Fibroblast of lung (primary cell): Measurements from ENCODE around the gene GBP2.

Experiments
- EZH2 ChIP-seq: IDR thresholded peaks from 2 replicates; pipeline ENCODE4 v1.5.1; 2012; ENCODE audit warnings: low read length, control low read depth, mild to moderate bottlenecking; ENCODE audit errors: missing control alignments
- TF ChIP-seq, protein P1 (sequence below), 2 donors: IDR thresholded peaks in 1 of 2; conservative IDR thresholded peaks in 1 of 2; 1 replicate in 1 of 2; 2 replicates in 1 of 2; pipeline ENCODE4 v1.5.1; 2011 to 2012; ENCODE audit warnings: low read length in 2 of 2, control low read depth in 1 of 2, inconsistent platforms in 1 of 2, low read depth in 1 of 2, mild to moderate bottlenecking in 1 of 2

DNA sequence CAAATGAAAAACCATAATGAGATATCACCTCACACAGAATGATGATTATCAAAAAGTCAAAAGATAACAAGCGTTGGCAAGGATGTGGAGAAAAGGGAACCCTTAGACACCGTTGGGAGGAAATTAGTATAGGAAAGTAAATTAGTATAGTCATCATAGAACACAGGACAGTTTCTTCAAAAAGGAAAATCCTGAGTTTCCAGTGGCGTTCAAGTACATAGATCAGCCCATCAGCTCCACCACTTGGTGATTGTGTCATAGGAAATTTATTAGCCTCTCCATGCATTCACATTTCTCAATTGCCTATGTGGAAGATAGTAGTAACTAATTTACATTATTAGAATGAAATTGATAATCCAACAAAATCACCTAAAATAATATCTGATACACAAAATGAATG is 20.8 kb upstream of the GBP2 start:
- TF ChIP-seq, protein P1, sequence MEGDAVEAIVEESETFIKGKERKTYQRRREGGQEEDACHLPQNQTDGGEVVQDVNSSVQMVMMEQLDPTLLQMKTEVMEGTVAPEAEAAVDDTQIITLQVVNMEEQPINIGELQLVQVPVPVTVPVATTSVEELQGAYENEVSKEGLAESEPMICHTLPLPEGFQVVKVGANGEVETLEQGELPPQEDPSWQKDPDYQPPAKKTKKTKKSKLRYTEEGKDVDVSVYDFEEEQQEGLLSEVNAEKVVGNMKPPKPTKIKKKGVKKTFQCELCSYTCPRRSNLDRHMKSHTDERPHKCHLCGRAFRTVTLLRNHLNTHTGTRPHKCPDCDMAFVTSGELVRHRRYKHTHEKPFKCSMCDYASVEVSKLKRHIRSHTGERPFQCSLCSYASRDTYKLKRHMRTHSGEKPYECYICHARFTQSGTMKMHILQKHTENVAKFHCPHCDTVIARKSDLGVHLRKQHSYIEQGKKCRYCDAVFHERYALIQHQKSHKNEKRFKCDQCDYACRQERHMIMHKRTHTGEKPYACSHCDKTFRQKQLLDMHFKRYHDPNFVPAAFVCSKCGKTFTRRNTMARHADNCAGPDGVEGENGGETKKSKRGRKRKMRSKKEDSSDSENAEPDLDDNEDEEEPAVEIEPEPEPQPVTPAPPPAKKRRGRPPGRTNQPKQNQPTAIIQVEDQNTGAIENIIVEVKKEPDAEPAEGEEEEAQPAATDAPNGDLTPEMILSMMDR (conservative IDR thresholded peaks at IDR 0.05 in 1 of 2, IDR thresholded peaks at IDR 0.05 in 1 of 2; ENCODE audit: low read depth in 1 of 2, low read length in 2 of 2), result no peak
- TF ChIP-seq EZH2, result no peak
